ENCODE measurements around the gene RAG2. TPM values are rescaled to one million over a fixed set of nuclear protein-coding genes. Genes with fewer than 3 reads are reported as not detected.

RAG2 gene
- total and polyA plus RNA-seq, 8 donors, result not detected

DNA sequence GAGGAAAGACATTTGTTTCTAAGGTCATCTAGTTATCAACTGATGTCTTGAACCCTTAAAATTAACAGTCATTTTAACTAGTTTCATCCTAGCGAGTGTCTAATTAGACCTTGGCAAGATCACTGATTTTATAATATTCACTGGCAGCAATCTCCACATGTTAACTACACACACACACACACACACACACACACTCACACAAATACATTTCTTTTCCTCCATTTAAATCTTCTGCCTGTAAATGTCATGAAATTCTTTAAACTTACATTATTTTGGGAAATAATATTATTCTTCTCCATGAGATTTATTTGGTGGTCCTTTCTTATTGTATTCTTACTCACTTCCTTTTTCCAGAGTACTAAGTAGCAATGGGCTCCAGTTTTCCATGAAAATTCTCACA lies 6.6 kb downstream of the RAG2 start:
- H3K27ac ChIP-seq, result no peak overlapping the region
- WGBS, 2 donors, result 25 to 42% methylated on average over 1 of the region's 1 CpG
- H3K36me3 ChIP-seq, result no peaks in the 10 kb centered on the region
- intact Hi-C loops (cut with DNase I), result no loop called here
- DNase-seq (no peak), FAIRE-seq (no peak), ATAC-seq (no peak)
- H3K4me1 ChIP-seq, result peaks cover 0 to 9% (median 7%) of the 10 kb centered on the region in 3 donors
- H3K4me3 ChIP-seq, result no peak overlapping the region
- H3K27me3 ChIP-seq, result peaks cover 0 to 11% (median 3%) of the 10 kb centered on the region in 4 donors
- H3K9me3 ChIP-seq, result no peaks in the 10 kb centered on the region
- no peak for TF ChIP-seq CTCF (IDR thresholded peaks at IDR 0.05)

GRCh38 chr11:36590513-36590912 lies 7.5 kb downstream of the RAG2 start:
- DNase-seq (no peak), FAIRE-seq (no peak), ATAC-seq (no peak)
- WGBS, 2 donors, result 30 to 43% methylated on average over 4 of the region's 4 CpGs
- no peak overlapping the region for H3K27ac ChIP-seq
- no peak overlapping the region for H3K4me3 ChIP-seq
- H3K4me1 ChIP-seq, result peaks cover 0 to 7% (median 6%) of the 10 kb centered on the region in 3 donors
- H3K27me3 ChIP-seq, result peaks cover 0 to 11% (median 3%) of the 10 kb centered on the region in 4 donors
- no peaks in the 10 kb centered on the region for H3K36me3 ChIP-seq
- TF ChIP-seq CTCF (IDR thresholded peaks at IDR 0.05), result no peak
- intact Hi-C loops (cut with DNase I), result no loop called here
- H3K9me3 ChIP-seq, result no peaks in the 10 kb centered on the region

DNA sequence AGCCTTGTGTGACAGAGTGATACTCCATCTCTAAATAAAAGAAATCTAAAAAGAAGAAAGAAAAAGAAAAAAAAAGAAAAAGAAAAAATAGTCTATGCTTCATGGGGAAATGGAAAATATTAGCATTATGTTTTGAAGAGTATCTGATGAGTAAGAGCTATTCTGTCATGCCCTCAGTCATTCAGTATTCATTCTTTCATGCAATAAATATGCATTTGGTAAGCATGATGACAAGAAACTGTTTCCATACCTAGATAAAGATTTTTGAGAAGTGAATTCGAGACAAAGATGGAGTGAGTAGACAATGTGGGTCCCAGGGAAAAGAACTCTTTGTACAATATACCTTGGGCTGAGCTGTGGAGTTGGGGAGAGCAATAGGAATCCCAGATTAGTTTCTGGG lies 9.9 kb downstream of the RAG2 start:
- DNase-seq, result no peak
- ATAC-seq, result no peak
- Histone ChIP-seq H3K4me3 (no peak overlapping the region), H3K36me3 (no peaks in the 10 kb centered on the region), H3K4me1 (no peaks in the 10 kb centered on the region), H3K27ac (no peak overlapping the region), H3K27me3 (peaks cover 0 to 11% (median 3%) of the 10 kb centered on the region in 4 donors), H3K9me3 (no peaks in the 10 kb centered on the region)
- no peak for TF ChIP-seq CTCF (IDR thresholded peaks at IDR 0.05)
- FAIRE-seq, result no peak
- intact Hi-C loops (cut with DNase I), result loop anchor here in 1 of 3 donors (10.0 kb wide), 1 partner anchor 77 kb away; no protein-coding TSS in a partner anchor
- 13 to 23% methylated on average over 1 of the region's 1 CpG for WGBS, 2 donors

DNA sequence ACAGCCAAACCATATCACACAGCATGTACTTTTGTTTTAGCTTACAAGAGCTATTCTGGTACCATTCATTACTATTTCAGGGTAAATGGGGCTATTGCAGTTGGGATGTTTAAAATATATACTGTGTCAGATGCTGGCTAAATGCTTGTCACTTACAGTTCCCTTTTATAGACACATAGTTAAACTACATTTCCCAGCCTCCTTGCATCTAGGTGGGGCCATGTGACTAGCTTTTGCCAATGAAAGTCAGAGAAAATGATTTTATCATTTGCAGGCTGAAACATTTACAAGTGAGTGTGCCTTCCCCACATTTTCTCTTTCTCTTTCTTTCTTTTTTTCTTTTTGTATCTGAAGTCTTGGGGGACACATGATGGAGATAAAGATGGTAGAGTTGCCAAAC lies 11.5 kb downstream of the RAG2 start:
- Histone ChIP-seq H3K36me3 (no peaks in the 10 kb centered on the region), H3K9me3 (no peaks in the 10 kb centered on the region), H3K4me3 (no peak overlapping the region), H3K4me1 (no peaks in the 10 kb centered on the region), H3K27me3 (peaks cover 0 to 7% (median 0%) of the 10 kb centered on the region in 4 donors), H3K27ac (no peak overlapping the region)
- ATAC-seq (no peak), DNase-seq (no peak), FAIRE-seq (no peak)
- intact Hi-C loops (cut with DNase I), result loop anchor here in 1 of 3 donors (10.0 kb wide), 1 partner anchor 78 kb away; no protein-coding TSS in a partner anchor
- TF ChIP-seq CTCF (IDR thresholded peaks at IDR 0.05), result no peak

GRCh38 chr11:36583667-36584066 lies 14.4 kb downstream of the RAG2 start:
- Histone ChIP-seq H3K27me3 (no peaks in the 10 kb centered on the region), H3K36me3 (no peaks in the 10 kb centered on the region), H3K27ac (no peak overlapping the region), H3K4me1 (no peaks in the 10 kb centered on the region), H3K9me3 (no peaks in the 10 kb centered on the region), H3K4me3 (no peak overlapping the region)
- intact Hi-C loops (cut with DNase I), result loop anchor here in 1 of 3 donors (10.0 kb wide), 1 partner anchor 81 kb away; no protein-coding TSS in a partner anchor
- no peak for DNase-seq
- ATAC-seq, result no peak
- 50 to 64% methylated on average over 3 of the region's 3 CpGs for WGBS, 2 donors
- TF ChIP-seq CTCF (IDR thresholded peaks at IDR 0.05), result no peak
- FAIRE-seq, result no peak

Measured in pancreas (tissue), 10 donors.